ENCODE measurements around the gene MAP1LC3B.

MAP1LC3B gene

GRCh38 chr16:87425941-87426340, 33.8 kb downstream of the MAP1LC3B start:
- in situ Hi-C loops (cut with HindIII; ENCODE audit: low sequenced_read_pairs): no loop called here

- in situ Hi-C loops (cut with HindIII; ENCODE audit: low sequenced_read_pairs): no loop called here
Observed at GRCh38 chr16:87426423-87427215, 34.5 kb downstream of the MAP1LC3B start.

- in situ Hi-C loops (cut with HindIII; ENCODE audit: low sequenced_read_pairs): no loop called here
Observed at GRCh38 chr16:87431926-87432325, 39.8 kb downstream of the MAP1LC3B start.

- in situ Hi-C loops (cut with HindIII; ENCODE audit: low sequenced_read_pairs): no loop called here
Observed at GRCh38 chr16:87432330-87432915, 40.3 kb downstream of the MAP1LC3B start.

GRCh38 chr16:87434146-87434667, 42.1 kb downstream of the MAP1LC3B start:
- in situ Hi-C loops (cut with HindIII; ENCODE audit: low sequenced_read_pairs): no loop called here

GRCh38 chr16:87435372-87436224, 43.5 kb downstream of the MAP1LC3B start:
- in situ Hi-C loops (cut with HindIII; ENCODE audit: low sequenced_read_pairs): no loop called here

GRCh38 chr16:87436225-87437172, 44.4 kb downstream of the MAP1LC3B start:
- in situ Hi-C loops (cut with HindIII; ENCODE audit: low sequenced_read_pairs): no loop called here

GRCh38 chr16:87437327-87437726, 45.2 kb downstream of the MAP1LC3B start:
- in situ Hi-C loops (cut with HindIII; ENCODE audit: low sequenced_read_pairs): no loop called here

- in situ Hi-C loops (cut with HindIII; ENCODE audit: low sequenced_read_pairs): no loop called here
Observed at GRCh38 chr16:87437911-87438610, 45.9 kb downstream of the MAP1LC3B start.

- in situ Hi-C loops (cut with HindIII; ENCODE audit: low sequenced_read_pairs): no loop called here
Observed at GRCh38 chr16:87438611-87438985, 46.5 kb downstream of the MAP1LC3B start.

- in situ Hi-C loops (cut with HindIII; ENCODE audit: low sequenced_read_pairs): no loop called here
Observed at GRCh38 chr16:87439926-87440325, 47.8 kb downstream of the MAP1LC3B start.

- in situ Hi-C loops (cut with HindIII; ENCODE audit: low sequenced_read_pairs): no loop called here
Observed at GRCh38 chr16:87441886-87442580, 49.9 kb downstream of the MAP1LC3B start.

GRCh38 chr16:87442581-87442966, 50.4 kb downstream of the MAP1LC3B start:
- in situ Hi-C loops (cut with HindIII; ENCODE audit: low sequenced_read_pairs): no loop called here

- in situ Hi-C loops (cut with HindIII; ENCODE audit: low sequenced_read_pairs): no loop called here
Observed at GRCh38 chr16:87443016-87443415, 50.9 kb downstream of the MAP1LC3B start.

GRCh38 chr16:87443964-87444363, 51.8 kb downstream of the MAP1LC3B start:
- in situ Hi-C loops (cut with HindIII; ENCODE audit: low sequenced_read_pairs): no loop called here

GRCh38 chr16:87445486-87445885, 53.4 kb downstream of the MAP1LC3B start:
- in situ Hi-C loops (cut with HindIII; ENCODE audit: low sequenced_read_pairs): no loop called here

GRCh38 chr16:87446479-87446878, 54.3 kb downstream of the MAP1LC3B start:
- in situ Hi-C loops (cut with HindIII; ENCODE audit: low sequenced_read_pairs): no loop called here

- in situ Hi-C loops (cut with HindIII; ENCODE audit: low sequenced_read_pairs): no loop called here
Observed at GRCh38 chr16:87447323-87447722, 55.2 kb downstream of the MAP1LC3B start.

- in situ Hi-C loops (cut with HindIII; ENCODE audit: low sequenced_read_pairs): no loop called here
Observed at GRCh38 chr16:87448866-87449265, 56.7 kb downstream of the MAP1LC3B start.

All from DLD1 (cell line).